Loucy (cell line): ENCODE measurements around the gene MEFV.
"Not testable (repeated sequence)": the region's sequence is repeated elsewhere in the genome, so short reads cannot be mapped to it uniquely, and the experiment has no call there.

ENCODE experiments used
- H2AFZ ChIP-seq: fragments of 200-600 bp; sonication (generic); 2 replicates; pipeline ENCODE4 v1.6.0; 2016; ENCODE audit warnings: antibody characterized with exemption, mild to moderate bottlenecking, low read length, moderate library complexity
- H3F3A ChIP-seq: fragments of 200-600 bp; 2 replicates; pipeline ENCODE4 v1.6.0; 2016; ENCODE audit warnings: antibody characterized with exemption, low read depth, mild to moderate bottlenecking
- H3K27me3 ChIP-seq: fragments of 200-600 bp; sonication (generic); 2 replicates; pipeline ENCODE4 v1.6.1; 2014; ENCODE audit warnings: low read length, mild to moderate bottlenecking; ENCODE audit not compliant: insufficient read depth, poor library complexity, severe bottlenecking
- H3K36me3 ChIP-seq: fragments of 200-600 bp; sonication (generic); 2 replicates; pipeline ENCODE4 v1.6.1; 2016; ENCODE audit warnings: low read length; ENCODE audit not compliant: insufficient read depth
- H3K4me1 ChIP-seq: fragments of 200-600 bp; sonication (generic); 2 replicates; pipeline ENCODE4 v1.5.1; 2014; ENCODE audit warnings: low read length, mild to moderate bottlenecking; ENCODE audit not compliant: insufficient read depth, poor library complexity, severe bottlenecking
- H3K4me2 ChIP-seq: fragments of 200-600 bp; sonication (generic); 2 replicates; pipeline ENCODE4 v1.6.0; 2014; ENCODE audit warnings: antibody characterized with exemption, low read length, low read depth, mild to moderate bottlenecking; ENCODE audit not compliant: poor library complexity, severe bottlenecking
- H3K4me3 ChIP-seq: fragments of 200-600 bp; sonication (generic); 2 replicates; pipeline ENCODE4 v1.5.1; 2014; ENCODE audit warnings: low read length, mild to moderate bottlenecking, mixed read lengths; ENCODE audit not compliant: poor library complexity, severe bottlenecking
- H3K79me2 ChIP-seq: fragments of 200-600 bp; sonication (generic); 2 replicates; pipeline ENCODE4 v1.6.1; 2014; ENCODE audit warnings: low read length; ENCODE audit not compliant: insufficient read depth
- H3K9ac ChIP-seq: fragments of 200-600 bp; sonication (generic); 2 replicates; pipeline ENCODE4 v1.6.0; 2014; ENCODE audit warnings: mild to moderate bottlenecking, low read depth, low read length, moderate library complexity; ENCODE audit not compliant: poor library complexity, severe bottlenecking
- H3K9me2 ChIP-seq: fragments of 200-600 bp; sonication (generic); replicated peaks from 2 replicates; pipeline ENCODE4 v1.6.1; 2016; ENCODE audit warnings: low read depth, low read length, mixed read lengths
- H3K9me3 ChIP-seq: fragments of 200-600 bp; sonication (generic); 2 replicates; pipeline ENCODE4 v1.6.1; 2014; ENCODE audit warnings: mild to moderate bottlenecking, antibody characterized with exemption, low read length, low read depth; ENCODE audit not compliant: insufficient read depth
- H4K20me1 ChIP-seq: fragments of 200-600 bp; sonication (generic); 2 replicates; pipeline ENCODE4 v1.6.0; 2014; ENCODE audit warnings: antibody characterized with exemption, low read length, mild to moderate bottlenecking; ENCODE audit not compliant: insufficient read depth, poor library complexity, severe bottlenecking
- CTCF ChIP-seq: fragments of 200-600 bp; sonication (generic); conservative IDR thresholded peaks from 2 replicates; pipeline ENCODE4 v1.5.1; 2014; ENCODE audit warnings: mild to moderate bottlenecking, antibody characterized with exemption, low read length
- EZH2phosphoT487 ChIP-seq: fragments of 200-600 bp; IDR thresholded peaks from 2 replicates; pipeline ENCODE4 v1.6.1; 2018; ENCODE audit warnings: antibody characterized with exemption, mild to moderate bottlenecking, moderate library complexity, borderline replicate concordance

The MEFV gene

GRCh38 chr16:3274490-3274889 lies 18.1 kb upstream of the MEFV start:
- no peaks in the 10 kb centered on the region for H3K4me1 ChIP-seq
- H3K9me3 ChIP-seq = no peaks in the 10 kb centered on the region
- TF ChIP-seq CTCF (no peak), EZH2phosphoT487 (no peak)

GRCh38 chr16:3271281-3271680 lies 14.8 kb upstream of the MEFV start:
- not testable (repeated sequence) for H3K4me3 ChIP-seq, H3K36me3 ChIP-seq, H3K27me3 ChIP-seq, H4K20me1 ChIP-seq, H3F3A ChIP-seq, H3K79me2 ChIP-seq, H3K9me2 ChIP-seq, H3K9me3 ChIP-seq, H3K4me1 ChIP-seq, H2AFZ ChIP-seq, H3K9ac ChIP-seq, H3K4me2 ChIP-seq

More at GRCh38 chr16:3274490-3274889, 18.1 kb upstream of the MEFV start:
- Histone ChIP-seq H4K20me1 (no peaks in the 10 kb centered on the region), H3K4me2 (peak overlapping the region; percentile 53), H3K9ac (peak overlapping the region; percentile 52), H3K36me3 (no peaks in the 10 kb centered on the region), H3K79me2 (no peaks in the 10 kb centered on the region), H2AFZ (peak overlapping the region; percentile 41), H3F3A (no peaks in the 10 kb centered on the region), H3K27me3 (no peaks in the 10 kb centered on the region), H3K4me3 (no peak overlapping the region), H3K9me2 (no peaks in the 10 kb centered on the region)

GRCh38 chr16:3270718-3271117 lies 14.3 kb upstream of the MEFV start:
- not testable (repeated sequence) for H3K36me3 ChIP-seq, H3K9me3 ChIP-seq, H3K4me2 ChIP-seq, H2AFZ ChIP-seq, H3F3A ChIP-seq, H3K79me2 ChIP-seq, H3K9me2 ChIP-seq, H3K4me1 ChIP-seq, H3K27me3 ChIP-seq, H3K9ac ChIP-seq, H3K4me3 ChIP-seq, H4K20me1 ChIP-seq

- H3K4me2 ChIP-seq = no peak overlapping the region
- no peaks in the 10 kb centered on the region for H3K27me3 ChIP-seq
- H3K9ac ChIP-seq = no peak overlapping the region
- no peaks in the 10 kb centered on the region for H3K36me3 ChIP-seq
- H3K79me2 ChIP-seq = no peaks in the 10 kb centered on the region; the same call in 1 of the 2 replicates
- H2AFZ ChIP-seq = no peak overlapping the region
- no peaks in the 10 kb centered on the region for H3F3A ChIP-seq
- TF ChIP-seq EZH2phosphoT487 (no peak), CTCF (no peak)
- H3K9me3 ChIP-seq = no peaks in the 10 kb centered on the region
- no peaks in the 10 kb centered on the region for H3K4me1 ChIP-seq
- H4K20me1 ChIP-seq = no peaks in the 10 kb centered on the region
- no peaks in the 10 kb centered on the region for H3K9me2 ChIP-seq
- no peak overlapping the region for H3K4me3 ChIP-seq
Observed at GRCh38 chr16:3268294-3268693, 11.9 kb upstream of the MEFV start.
